ENCODE measurements around the gene ACSF2.

The ACSF2 gene

DNA sequence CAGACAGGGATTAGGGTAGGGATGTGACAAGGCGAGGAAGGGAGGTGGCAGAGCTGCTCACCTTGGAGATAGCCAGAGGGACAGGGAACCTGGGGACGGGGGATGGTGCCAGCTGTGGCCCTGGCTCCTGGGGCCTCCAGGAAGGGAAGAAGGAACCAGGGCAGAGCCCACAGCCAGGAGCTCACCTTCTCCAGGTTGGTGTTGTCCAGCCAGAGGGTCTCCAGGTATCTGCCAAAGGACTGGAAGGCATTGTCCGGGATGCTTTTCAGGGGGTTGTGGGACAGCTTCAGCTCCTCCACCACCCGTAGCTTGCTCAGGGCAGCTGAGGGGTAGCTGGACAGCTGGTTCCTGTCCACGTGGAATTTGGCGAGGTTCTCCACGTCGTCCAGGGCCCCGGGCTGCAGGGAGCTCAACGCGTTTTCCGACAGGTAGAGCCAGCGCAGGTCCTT is 41.9 kb downstream of the ACSF2 start:
- H3K27ac ChIP-seq: no peak overlapping the region
- TF ChIP-seq ZFX (IDR thresholded peaks at IDR 0.05) (no peak), CTCF (conservative IDR thresholded peaks at IDR 0.05) (no peak)

DNA sequence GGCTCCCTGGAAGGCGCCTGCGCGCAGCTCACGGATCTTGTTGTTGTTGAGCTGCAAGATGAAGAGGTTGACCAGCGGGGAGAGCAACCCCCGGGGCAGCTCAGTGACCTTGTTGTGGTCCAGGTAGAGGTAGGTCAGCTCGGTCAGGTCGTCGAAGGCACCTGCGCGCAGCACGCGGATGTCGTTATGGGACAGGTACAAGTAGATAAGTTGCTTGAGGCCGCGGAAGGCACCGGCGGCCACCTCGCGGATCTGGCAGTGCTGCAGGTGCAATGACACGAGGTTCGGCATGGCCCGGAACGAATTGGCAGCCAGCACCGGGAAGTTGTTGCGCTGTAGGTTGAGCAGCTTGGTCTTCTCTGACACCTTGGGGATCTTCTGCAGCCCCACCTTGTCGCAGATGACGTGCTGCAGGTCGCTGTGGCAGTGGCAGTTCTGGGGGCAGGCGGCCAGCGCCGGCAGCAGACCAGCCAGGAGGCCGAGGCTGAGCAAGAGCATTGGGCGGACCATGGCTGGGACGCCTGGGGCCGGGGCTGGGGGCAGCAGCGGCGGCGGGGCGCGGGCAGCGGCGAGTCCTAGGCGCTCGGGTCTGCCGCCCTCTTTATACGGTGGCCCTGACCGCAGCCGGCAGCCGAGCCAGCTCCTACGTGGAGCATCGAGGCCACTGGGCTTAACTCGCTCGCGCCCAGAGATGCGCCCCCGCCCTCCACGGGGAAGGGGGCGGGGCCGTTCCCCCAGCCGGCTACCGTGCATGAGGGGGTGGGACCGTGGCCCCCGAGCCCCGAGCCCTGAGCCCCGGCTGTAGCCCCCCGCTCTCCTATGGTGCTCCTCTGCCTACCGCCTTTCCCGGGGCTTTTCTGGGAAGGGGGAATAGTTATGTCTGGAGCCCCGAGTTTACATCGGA is 42.5 kb downstream of the ACSF2 start, which contains the start of gene CHAD:
CHAD (minus strand) TSS at position 577 of the 904 bp plus-strand sequence; CDS start at position 510, 67 bp downstream.
- no peak within 1 kb of the TSS for H3K27ac ChIP-seq
- no peak for TF ChIP-seq ZFX (IDR thresholded peaks at IDR 0.05)
- no peak for TF ChIP-seq CTCF (conservative IDR thresholded peaks at IDR 0.05)

DNA sequence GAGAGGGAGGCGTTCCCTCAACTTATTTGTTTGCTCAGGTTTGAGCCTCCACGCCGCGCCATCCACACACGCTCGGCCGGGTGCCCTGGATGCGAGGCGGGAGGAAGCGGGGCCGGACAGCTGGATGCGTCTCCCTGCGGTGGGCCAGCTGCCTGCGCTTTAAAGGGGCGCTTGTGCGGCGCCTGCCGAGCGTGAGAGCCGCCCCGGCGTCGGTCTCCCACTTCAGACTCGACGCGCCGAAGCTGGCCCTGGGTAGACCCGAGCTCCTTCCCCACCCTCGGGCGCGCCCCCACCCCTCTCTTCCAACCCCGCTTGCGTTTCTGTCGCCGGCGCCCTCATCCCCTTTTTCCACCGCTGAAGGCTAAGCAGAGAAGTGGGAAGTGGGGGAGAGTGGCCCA is 43.2 kb downstream of the ACSF2 start:
- no peak for TF ChIP-seq CTCF (conservative IDR thresholded peaks at IDR 0.05)
- TF ChIP-seq ZFX (IDR thresholded peaks at IDR 0.05): no peak
- H3K27ac ChIP-seq: no peak overlapping the region

DNA sequence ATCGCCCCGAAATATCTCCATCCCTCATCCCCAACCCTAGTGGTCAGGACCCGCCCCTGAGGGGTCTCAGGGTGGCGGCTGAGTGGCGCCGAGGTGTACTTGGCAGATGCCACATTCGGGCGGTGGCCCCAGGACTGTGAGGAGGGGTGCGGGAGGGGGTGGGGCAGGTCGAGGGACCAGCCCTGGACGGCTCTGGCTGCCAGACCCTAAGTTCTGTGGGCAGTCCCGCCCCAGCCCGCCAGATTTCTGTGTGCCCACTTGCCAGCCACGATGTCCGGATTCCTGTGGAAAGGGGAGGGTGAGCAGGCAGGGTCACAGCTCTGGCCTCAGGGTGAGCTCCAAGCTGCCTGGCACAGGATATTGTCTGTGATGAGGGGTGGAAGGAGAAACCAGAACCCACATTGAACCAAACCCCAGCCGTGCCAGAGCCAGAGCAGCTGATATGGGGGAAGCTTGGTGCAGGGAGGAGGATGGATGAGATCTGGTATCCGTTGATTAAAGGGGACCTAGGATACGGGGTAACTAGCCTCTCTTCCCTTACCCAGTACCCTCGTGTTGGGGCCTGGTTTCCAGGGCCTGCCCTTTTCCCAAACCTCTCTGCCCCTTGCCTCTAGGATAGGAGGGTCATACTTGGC is 43.8 kb downstream of the ACSF2 start:
- no peak overlapping the region for H3K27ac ChIP-seq
- TF ChIP-seq ZFX (IDR thresholded peaks at IDR 0.05): no peak
- no peak for TF ChIP-seq CTCF (conservative IDR thresholded peaks at IDR 0.05)

- no peak for TF ChIP-seq ZFX (IDR thresholded peaks at IDR 0.05)
- no peak for TF ChIP-seq CTCF (conservative IDR thresholded peaks at IDR 0.05)
- no peak overlapping the region for H3K27ac ChIP-seq
Measured at GRCh38 chr17:50470426-50470825, 44.4 kb downstream of the ACSF2 start.

GRCh38 chr17:50471009-50471905 is 45.2 kb downstream of the ACSF2 start:
- no peak overlapping the region for H3K27ac ChIP-seq
- TF ChIP-seq ZFX (IDR thresholded peaks at IDR 0.05) (no peak), CTCF (conservative IDR thresholded peaks at IDR 0.05) (no peak)
